Uterus (tissue), 2 donors: ENCODE results near the gene BORCS6.

Experiments used
- CTCF ChIP-seq, 4 experiments: fragments of 200-600 bp in 2 of 4; fragments of 450-650 bp in 2 of 4; sonication (generic) in 2 of 4; IDR thresholded peaks; one replicate each; pipeline ENCODE4 v1.5.1; 2016 to 2019; ENCODE audit warnings: antibody characterized with exemption in 4 of 4, mild to moderate bottlenecking in 2 of 4, moderate library complexity in 1 of 4
- POLR2A ChIP-seq, 2 donors: fragments of 450-650 bp; IDR thresholded peaks; one replicate each; pipeline ENCODE4 v1.6.1; 2016; ENCODE audit warnings: antibody characterized with exemption in 2 of 2, mild to moderate bottlenecking in 1 of 2, moderate library complexity in 1 of 2

- TF ChIP-seq CTCF (IDR thresholded peaks at IDR 0.05), result peak in 1 of 4 experiments; percentile 7
- TF ChIP-seq POLR2A (IDR thresholded peaks at IDR 0.05), result peak in 1 of 2 donors; percentile 2
These were observed 4.2 kb downstream of the BORCS6 start for GRCh38 chr17:8185582-8186445.
